ENCODE data around the gene FNBP1. TPM values are rescaled to one million over a fixed set of nuclear protein-coding genes. Genes with fewer than 3 reads are reported as not detected.
"Not testable (repeated sequence)": the region's sequence is repeated elsewhere in the genome, so short reads cannot be mapped to it uniquely, and the experiment has no call there.

Gene FNBP1
- total RNA-seq, 2 donors from 2014 or later: 17.1 to 17.9 TPM

GRCh38 chr9:129958796-129959195 is 84.2 kb downstream of the FNBP1 start:
- DNase-seq: no peak
- intact Hi-C loops (cut with DNase I): no loop called here
- WGBS, 2 donors: 69 to 100% methylated on average over 1 of the region's 1 CpG

DNA sequence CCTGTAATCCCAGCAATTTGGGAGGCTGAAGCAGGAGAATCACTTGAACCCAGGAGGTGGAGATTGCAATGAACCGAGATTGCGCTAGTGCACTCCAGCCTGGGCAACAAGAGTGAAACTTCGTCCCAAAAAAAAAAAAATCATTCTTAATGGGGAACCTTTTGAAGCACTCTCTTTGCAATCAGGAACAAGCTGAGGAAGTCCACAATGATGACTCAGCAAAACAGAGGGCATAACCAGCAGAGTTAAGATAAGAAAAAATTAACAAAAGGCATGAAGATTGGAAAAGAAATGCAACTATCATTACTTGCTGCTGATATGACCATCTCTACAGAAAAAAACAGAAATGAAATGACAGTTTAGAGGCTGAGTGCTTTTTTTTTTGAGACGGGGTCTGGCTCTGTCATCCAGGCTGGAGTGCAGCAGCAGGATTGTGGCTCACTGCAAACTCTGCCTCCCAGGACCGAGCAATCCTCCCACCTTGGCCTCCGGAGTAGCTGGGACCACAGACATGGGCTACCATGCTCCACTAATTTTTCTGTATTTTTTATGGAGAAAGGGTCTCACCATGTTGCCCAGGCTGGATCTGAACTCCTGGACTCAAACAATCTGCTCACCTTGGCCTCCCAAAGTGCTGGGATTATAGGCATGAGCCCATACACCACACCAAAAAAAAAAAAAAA is 88.0 kb downstream of the FNBP1 start:
- H3K9me3 ChIP-seq: no peaks in the 10 kb centered on the region
- no peaks in the 10 kb centered on the region for H3K36me3 ChIP-seq (replicated peaks in 1 of 2; ENCODE audit: insufficient read depth in 1 of 2, low read depth in 2 of 2)
- TF ChIP-seq, protein P1, sequence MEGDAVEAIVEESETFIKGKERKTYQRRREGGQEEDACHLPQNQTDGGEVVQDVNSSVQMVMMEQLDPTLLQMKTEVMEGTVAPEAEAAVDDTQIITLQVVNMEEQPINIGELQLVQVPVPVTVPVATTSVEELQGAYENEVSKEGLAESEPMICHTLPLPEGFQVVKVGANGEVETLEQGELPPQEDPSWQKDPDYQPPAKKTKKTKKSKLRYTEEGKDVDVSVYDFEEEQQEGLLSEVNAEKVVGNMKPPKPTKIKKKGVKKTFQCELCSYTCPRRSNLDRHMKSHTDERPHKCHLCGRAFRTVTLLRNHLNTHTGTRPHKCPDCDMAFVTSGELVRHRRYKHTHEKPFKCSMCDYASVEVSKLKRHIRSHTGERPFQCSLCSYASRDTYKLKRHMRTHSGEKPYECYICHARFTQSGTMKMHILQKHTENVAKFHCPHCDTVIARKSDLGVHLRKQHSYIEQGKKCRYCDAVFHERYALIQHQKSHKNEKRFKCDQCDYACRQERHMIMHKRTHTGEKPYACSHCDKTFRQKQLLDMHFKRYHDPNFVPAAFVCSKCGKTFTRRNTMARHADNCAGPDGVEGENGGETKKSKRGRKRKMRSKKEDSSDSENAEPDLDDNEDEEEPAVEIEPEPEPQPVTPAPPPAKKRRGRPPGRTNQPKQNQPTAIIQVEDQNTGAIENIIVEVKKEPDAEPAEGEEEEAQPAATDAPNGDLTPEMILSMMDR (IDR thresholded peaks at IDR 0.05): no peak
- no peak for TF ChIP-seq POLR2A (IDR thresholded peaks at IDR 0.05)
- intact Hi-C loops (cut with DNase I): no loop called here
- peak overlapping the region in 1 of 4 donors; percentile 24 for H3K27ac ChIP-seq
- H3K27me3 ChIP-seq: no peaks in the 10 kb centered on the region
- 77 to 83% methylated on average over 6 of the region's 6 CpGs for WGBS, 2 donors
- peaks cover 6% of the 10 kb centered on the region for H3K4me1 ChIP-seq
- ATAC-seq: no peak
- DNase-seq: peak in 1 of 4 donors; percentile 30
- no peak overlapping the region for H3K4me3 ChIP-seq

More at GRCh38 chr9:129958796-129959195, 84.2 kb downstream of the FNBP1 start:
- Histone ChIP-seq H3K27ac (no peak overlapping the region), H3K4me1 (peaks cover 6% of the 10 kb centered on the region), H3K9me3 (no peaks in the 10 kb centered on the region), H3K36me3 (replicated peaks in 1 of 2; ENCODE audit: insufficient read depth in 1 of 2, low read depth in 2 of 2) (no peaks in the 10 kb centered on the region), H3K27me3 (no peaks in the 10 kb centered on the region), H3K4me3 (no peak overlapping the region)
- TF ChIP-seq, protein P1 (IDR thresholded peaks at IDR 0.05): no peak
- TF ChIP-seq POLR2A (IDR thresholded peaks at IDR 0.05): no peak
- ATAC-seq: no peak

GRCh38 chr9:129953736-129954135 is 89.3 kb downstream of the FNBP1 start:
- Histone ChIP-seq H3K27ac (no peak overlapping the region), H3K4me3 (no peak overlapping the region), H3K36me3 (replicated peaks in 1 of 2; ENCODE audit: insufficient read depth in 1 of 2, low read depth in 2 of 2) (no peaks in the 10 kb centered on the region), H3K4me1 (peaks cover 6% of the 10 kb centered on the region), H3K27me3 (no peaks in the 10 kb centered on the region), H3K9me3 (no peaks in the 10 kb centered on the region)
- WGBS, 2 donors: 68 to 81% methylated on average over 1 of the region's 1 CpG
- TF ChIP-seq POLR2A (IDR thresholded peaks at IDR 0.05): no peak
- TF ChIP-seq, protein P1 (IDR thresholded peaks at IDR 0.05): no peak
- DNase-seq: no peak
- ATAC-seq: no peak
- intact Hi-C loops (cut with DNase I): no loop called here

DNA sequence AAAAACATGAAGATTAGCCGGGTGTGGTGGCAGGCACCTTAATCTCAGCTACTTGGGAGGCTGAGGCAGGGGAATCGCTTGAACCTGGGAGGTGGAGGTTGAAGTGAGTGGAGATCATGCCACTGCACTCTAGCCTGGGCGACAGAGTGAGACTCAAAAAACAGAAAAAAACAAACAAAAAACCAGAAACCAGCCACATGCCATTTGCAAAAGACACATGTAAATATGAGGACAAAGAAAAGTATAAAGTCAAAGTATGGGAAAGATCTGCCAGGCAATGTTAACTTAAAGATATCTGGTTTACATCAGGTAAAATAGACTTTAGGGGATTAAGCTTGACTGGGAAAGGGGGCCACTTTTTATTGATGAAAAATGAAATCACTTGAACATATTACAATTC is 90.7 kb downstream of the FNBP1 start:
- Histone ChIP-seq H3K4me3 (no peak overlapping the region), H3K9me3 (no peaks in the 10 kb centered on the region), H3K36me3 (replicated peaks in 1 of 2; ENCODE audit: insufficient read depth in 1 of 2, low read depth in 2 of 2) (no peaks in the 10 kb centered on the region), H3K27me3 (no peaks in the 10 kb centered on the region), H3K4me1 (peaks cover 6% of the 10 kb centered on the region), H3K27ac (no peak overlapping the region)
- TF ChIP-seq, protein P1 (IDR thresholded peaks at IDR 0.05): no peak
- no peak for TF ChIP-seq POLR2A (IDR thresholded peaks at IDR 0.05)
- intact Hi-C loops (cut with DNase I): no loop called here
- 95 to 100% methylated on average over 3 of the region's 3 CpGs for WGBS, 2 donors
- no peak for DNase-seq
- no peak for ATAC-seq

- no peak overlapping the region for H3K4me3 ChIP-seq
- H3K4me1 ChIP-seq: peaks cover 3% of the 10 kb centered on the region
- no peak overlapping the region for H3K27ac ChIP-seq
- no peaks in the 10 kb centered on the region for H3K36me3 ChIP-seq (replicated peaks in 1 of 2; ENCODE audit: insufficient read depth in 1 of 2, low read depth in 2 of 2)
- H3K9me3 ChIP-seq: no peaks in the 10 kb centered on the region
- intact Hi-C loops (cut with DNase I): no loop called here
- DNase-seq (no peak), ATAC-seq (no peak)
- TF ChIP-seq, protein P1 (IDR thresholded peaks at IDR 0.05): no peak
- TF ChIP-seq POLR2A (IDR thresholded peaks at IDR 0.05): no peak
- 56 to 67% methylated on average over 5 of the region's 5 CpGs for WGBS, 2 donors
- H3K27me3 ChIP-seq: no peaks in the 10 kb centered on the region
Measured at GRCh38 chr9:129949821-129950220, 93.2 kb downstream of the FNBP1 start.

GRCh38 chr9:129948626-129949025 is 94.4 kb downstream of the FNBP1 start:
- ATAC-seq; H3K27me3 ChIP-seq; H3K27ac ChIP-seq; intact Hi-C loops (cut with DNase I); H3K4me1 ChIP-seq; DNase-seq; H3K9me3 ChIP-seq; H3K4me3 ChIP-seq; H3K36me3 ChIP-seq (replicated peaks in 1 of 2; ENCODE audit: insufficient read depth in 1 of 2, low read depth in 2 of 2): not testable (repeated sequence)
- 72 to 82% methylated on average over 7 of the region's 7 CpGs for WGBS, 2 donors

Measured in body of pancreas (tissue), 4 donors.